ENCODE data around the gene GPR108. TPM values are rescaled to one million over a fixed set of nuclear protein-coding genes. Genes with fewer than 3 reads are reported as not detected.
A peak's percentile ranks its signal among the peaks of the same experiment; 100 is the strongest.

GPR108 gene
- total and polyA plus RNA-seq, 2 of the 13 experiments (the other 11 are each of a cell fraction or from before 2014, with no cell fraction given) = 36.4 to 63.0 TPM

DNA sequence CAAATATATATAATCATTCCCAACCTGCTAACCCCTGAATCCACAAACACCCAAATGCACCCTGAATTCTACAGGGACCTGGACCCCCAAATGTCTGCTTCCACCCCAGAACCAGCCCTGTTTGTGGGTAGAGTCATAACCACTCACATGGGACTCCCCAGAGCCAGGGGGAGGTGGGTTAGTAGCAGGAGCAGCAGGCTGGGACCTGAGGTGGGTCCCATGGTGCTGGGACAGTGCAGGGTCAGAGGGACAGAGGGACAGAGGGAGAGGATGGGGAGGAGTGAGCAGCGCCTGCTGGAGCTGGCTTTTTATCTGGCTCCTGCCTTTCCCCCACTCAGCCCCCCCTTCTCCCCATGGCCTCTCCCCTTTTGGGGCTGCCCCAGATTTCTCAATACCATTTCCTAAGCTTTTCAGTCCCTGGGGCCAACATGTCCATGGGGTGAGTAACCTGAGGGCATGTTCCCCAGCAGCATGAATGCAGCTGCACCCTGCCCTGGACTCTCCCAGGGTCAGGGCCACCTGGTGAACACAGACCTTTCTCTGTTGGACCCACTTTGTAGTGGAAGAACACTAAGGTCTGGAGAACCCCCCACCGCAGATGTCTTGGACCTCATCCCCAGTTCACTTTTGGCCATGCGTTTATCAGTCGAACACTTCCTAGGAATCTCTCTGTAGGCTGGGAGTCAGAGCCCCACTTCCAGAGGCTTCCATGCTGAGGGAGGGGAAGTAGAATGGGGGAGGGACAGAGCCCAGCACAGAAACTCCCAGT lies 16.8 kb downstream of the GPR108 start, which contains the start of gene C3 (continued):
- TF ChIP-seq, protein P1, sequence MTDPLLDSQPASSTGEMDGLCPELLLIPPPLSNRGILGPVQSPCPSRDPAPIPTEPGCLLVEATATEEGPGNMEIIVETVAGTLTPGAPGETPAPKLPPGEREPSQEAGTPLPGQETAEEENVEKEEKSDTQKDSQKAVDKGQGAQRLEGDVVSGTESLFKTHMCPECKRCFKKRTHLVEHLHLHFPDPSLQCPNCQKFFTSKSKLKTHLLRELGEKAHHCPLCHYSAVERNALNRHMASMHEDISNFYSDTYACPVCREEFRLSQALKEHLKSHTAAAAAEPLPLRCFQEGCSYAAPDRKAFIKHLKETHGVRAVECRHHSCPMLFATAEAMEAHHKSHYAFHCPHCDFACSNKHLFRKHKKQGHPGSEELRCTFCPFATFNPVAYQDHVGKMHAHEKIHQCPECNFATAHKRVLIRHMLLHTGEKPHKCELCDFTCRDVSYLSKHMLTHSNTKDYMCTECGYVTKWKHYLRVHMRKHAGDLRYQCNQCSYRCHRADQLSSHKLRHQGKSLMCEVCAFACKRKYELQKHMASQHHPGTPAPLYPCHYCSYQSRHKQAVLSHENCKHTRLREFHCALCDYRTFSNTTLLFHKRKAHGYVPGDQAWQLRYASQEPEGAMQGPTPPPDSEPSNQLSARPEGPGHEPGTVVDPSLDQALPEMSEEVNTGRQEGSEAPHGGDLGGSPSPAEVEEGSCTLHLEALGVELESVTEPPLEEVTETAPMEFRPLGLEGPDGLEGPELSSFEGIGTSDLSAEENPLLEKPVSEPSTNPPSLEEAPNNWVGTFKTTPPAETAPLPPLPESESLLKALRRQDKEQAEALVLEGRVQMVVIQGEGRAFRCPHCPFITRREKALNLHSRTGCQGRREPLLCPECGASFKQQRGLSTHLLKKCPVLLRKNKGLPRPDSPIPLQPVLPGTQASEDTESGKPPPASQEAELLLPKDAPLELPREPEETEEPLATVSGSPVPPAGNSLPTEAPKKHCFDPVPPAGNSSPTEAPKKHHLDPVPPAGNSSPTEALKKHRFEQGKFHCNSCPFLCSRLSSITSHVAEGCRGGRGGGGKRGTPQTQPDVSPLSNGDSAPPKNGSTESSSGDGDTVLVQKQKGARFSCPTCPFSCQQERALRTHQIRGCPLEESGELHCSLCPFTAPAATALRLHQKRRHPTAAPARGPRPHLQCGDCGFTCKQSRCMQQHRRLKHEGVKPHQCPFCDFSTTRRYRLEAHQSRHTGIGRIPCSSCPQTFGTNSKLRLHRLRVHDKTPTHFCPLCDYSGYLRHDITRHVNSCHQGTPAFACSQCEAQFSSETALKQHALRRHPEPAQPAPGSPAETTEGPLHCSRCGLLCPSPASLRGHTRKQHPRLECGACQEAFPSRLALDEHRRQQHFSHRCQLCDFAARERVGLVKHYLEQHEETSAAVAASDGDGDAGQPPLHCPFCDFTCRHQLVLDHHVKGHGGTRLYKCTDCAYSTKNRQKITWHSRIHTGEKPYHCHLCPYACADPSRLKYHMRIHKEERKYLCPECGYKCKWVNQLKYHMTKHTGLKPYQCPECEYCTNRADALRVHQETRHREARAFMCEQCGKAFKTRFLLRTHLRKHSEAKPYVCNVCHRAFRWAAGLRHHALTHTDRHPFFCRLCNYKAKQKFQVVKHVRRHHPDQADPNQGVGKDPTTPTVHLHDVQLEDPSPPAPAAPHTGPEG (CRISPR knock-in tag; IDR thresholded peaks at IDR 0.05) = peak; percentile 26; the same call in 1 of the 2 replicates
- TF ChIP-seq CENPX (CRISPR knock-in tag; IDR thresholded peaks at IDR 0.05) = no peak
- TF ChIP-seq, protein P2, sequence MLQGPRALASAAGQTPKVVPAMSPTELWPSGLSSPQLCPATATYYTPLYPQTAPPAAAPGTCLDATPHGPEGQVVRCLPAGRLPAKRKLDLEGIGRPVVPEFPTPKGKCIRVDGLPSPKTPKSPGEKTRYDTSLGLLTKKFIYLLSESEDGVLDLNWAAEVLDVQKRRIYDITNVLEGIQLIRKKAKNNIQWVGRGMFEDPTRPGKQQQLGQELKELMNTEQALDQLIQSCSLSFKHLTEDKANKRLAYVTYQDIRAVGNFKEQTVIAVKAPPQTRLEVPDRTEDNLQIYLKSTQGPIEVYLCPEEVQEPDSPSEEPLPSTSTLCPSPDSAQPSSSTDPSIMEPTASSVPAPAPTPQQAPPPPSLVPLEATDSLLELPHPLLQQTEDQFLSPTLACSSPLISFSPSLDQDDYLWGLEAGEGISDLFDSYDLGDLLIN (CRISPR knock-in tag; IDR thresholded peaks at IDR 0.05; ENCODE audit: borderline replicate concordance) = no peak
- peak; percentile 94 for TF ChIP-seq PAF1 (CRISPR knock-in tag; IDR thresholded peaks at IDR 0.05)
- TF ChIP-seq XBP1 (CRISPR knock-in tag; IDR thresholded peaks at IDR 0.05) = no peak
- peak; percentile 59 for TF ChIP-seq ZNF816 (CRISPR knock-in tag; IDR thresholded peaks at IDR 0.05; ENCODE audit: borderline replicate concordance)
- no peak; the same call in 1 of the 2 replicates for TF ChIP-seq RFXANK (CRISPR knock-in tag; IDR thresholded peaks at IDR 0.05)
- TF ChIP-seq FLYWCH1 (CRISPR knock-in tag; IDR thresholded peaks at IDR 0.05) = no peak
- TF ChIP-seq ETV5 (CRISPR knock-in tag; IDR thresholded peaks at IDR 0.05; ENCODE audit: borderline replicate concordance) = peak; percentile 80
